Stomach (tissue), 9 donors: ENCODE measurements around the gene ZNG1A. TPM values are rescaled to one million over a fixed set of nuclear protein-coding genes. Genes with fewer than 3 reads are reported as not detected.
A peak's percentile ranks its signal among the peaks of the same experiment; 100 is the strongest.
"Not testable (repeated sequence)": the region's sequence is repeated elsewhere in the genome, so short reads cannot be mapped to it uniquely, and the experiment has no call there.

Experiments
- DNase-seq, 2 donors: peaks; one replicate each; pipeline versions ENCODE4 v3.0.0 to v3.0.0-alpha.2; 2013 to 2019
- H3K27ac ChIP-seq, 5 donors: fragments of 200-600 bp in 4 of 5; sonication (generic) in 4 of 5; one replicate each; pipeline ENCODE4 v1.5.1; 2013 to 2019; ENCODE audit warnings: mild to moderate bottlenecking in 1 of 5, moderate library complexity in 1 of 5
- H3K27me3 ChIP-seq, 3 donors: fragments of 200-600 bp; sonication (generic); one replicate each; pipeline ENCODE4 v1.5.1; 2017 to 2019; ENCODE audit warnings: mixed run types in 1 of 3
- H3K36me3 ChIP-seq, 4 donors: fragments of 200-600 bp; sonication (generic); 1 replicate in 3 of 4; 2 replicates in 1 of 4; pipeline ENCODE4 v1.5.1; 2016 to 2019
- H3K4me1 ChIP-seq, 4 donors: fragments of 200-600 bp; sonication (generic); one replicate each; pipeline ENCODE4 v1.5.1; 2016 to 2019
- H3K4me3 ChIP-seq, 4 donors: fragments of 200-600 bp; sonication (generic) in 3 of 4; one replicate each; pipeline ENCODE4 v1.5.1; 2016 to 2019; ENCODE audit warnings: mild to moderate bottlenecking in 1 of 4
- H3K9me3 ChIP-seq, 4 donors: fragments of 200-600 bp; sonication (generic); one replicate each; pipeline ENCODE4 v1.5.1; 2016 to 2019
- WGBS, 5 donors: extraction: QIAGEN DNeasy Blood & Tissue Kit in 3 of 5; methylation state at CpG; one replicate each; pipeline versions ENCODE4 v1.1.5 to v1.1.7; 2013 to 2018; 5-methylcytosine and 5-hydroxymethylcytosine counted together
- intact Hi-C: fragments of 100-400 bp; cut with DNase I; formaldehyde crosslinking; loops from one replicate; pipeline ENCODE4 v1.15.1; 2023; ENCODE audit warnings: low total_unique reads
- polyA plus RNA-seq, 3 donors: library from polyadenylated mRNA; stranded (reverse); fragments of 200-250 nt; gene quantifications; one replicate each; pipeline ENCODE4 v1.2.3, GENCODE V29; 2013
- total RNA-seq, 5 donors: library from RNA; depleted of rRNA; stranded (reverse); fragments of >200 nt; gene quantifications; one replicate each; pipeline versions ENCODE4 v1.1.0 to v1.2.3, GENCODE V29; 2014 to 2016
- donor health status: healthy with polysubstance abuse.
- donor health status: Bipolar disorder and iron deficiency.
- donor health status: healthy.

The ZNG1A gene
- total and polyA plus RNA-seq, 8 donors = 9.3 to 59.7 (median 32.1) TPM

DNA sequence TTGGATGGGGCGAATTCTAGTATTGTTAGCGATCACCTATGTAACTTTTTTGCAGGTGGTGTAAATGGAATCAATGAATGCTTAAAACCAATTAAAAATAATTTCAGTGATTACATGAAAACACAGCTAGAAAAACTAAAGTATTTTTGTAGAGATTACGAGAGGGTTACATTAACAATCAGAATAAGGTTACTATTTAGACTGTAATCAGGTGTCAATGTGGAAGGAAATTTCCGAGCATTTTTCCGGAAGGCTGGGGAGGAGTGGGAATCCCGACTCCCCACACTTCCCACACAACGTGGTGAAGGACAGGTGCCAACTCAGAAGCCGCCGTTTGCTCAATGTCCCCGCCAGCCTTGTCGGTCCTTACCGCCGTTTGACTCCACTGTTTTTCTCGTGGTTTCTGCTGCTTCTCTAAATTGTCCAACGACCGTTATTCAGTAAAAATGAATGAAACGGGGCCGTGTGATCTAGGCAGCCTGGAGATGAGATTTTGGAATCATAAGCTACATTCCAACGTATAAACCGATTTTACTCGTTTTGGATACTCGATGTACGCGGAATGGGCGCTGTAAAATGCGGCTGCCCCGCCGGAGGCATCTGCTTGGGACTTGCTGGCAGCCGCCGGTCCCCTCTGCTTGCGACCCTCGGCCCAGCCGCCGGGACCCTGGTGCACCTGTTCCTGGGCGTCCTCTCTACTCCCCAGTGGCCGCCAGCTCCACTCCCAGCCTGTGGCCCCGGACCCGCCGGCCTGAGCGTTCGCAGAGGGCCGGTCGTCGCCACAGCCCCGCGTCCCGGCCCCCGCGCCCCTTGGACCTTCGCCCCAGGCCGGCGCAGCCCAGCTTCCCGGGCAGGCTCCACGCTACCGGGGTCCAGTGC, 66.0 kb downstream of the ZNG1A start:
- intact Hi-C loops = not testable (repeated sequence)
- peaks cover 14 to 36% (median 26%) of the 10 kb centered on the region in 4 donors for H3K4me1 ChIP-seq

DNA sequence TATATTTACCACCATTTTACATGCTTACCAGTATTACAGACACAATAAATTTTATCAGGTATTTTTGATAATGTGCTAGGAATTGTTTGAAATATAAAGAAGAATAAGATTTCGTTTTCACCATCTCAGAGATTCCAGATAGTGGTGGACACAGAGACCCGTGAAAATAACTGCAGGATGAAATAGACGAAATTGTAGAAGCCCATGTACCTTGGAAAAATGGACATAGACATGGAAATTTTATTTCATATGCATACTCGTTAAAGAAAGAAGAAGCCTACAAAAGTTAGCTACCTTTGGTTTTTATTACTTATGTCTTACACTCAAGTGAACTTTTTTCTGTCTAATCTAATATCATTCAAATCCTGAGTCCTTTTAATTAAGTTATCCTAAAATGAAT, 68.2 kb downstream of the ZNG1A start:
- intact Hi-C loops, H3K4me3 ChIP-seq, H3K9me3 ChIP-seq, H3K36me3 ChIP-seq, DNase-seq, H3K27ac ChIP-seq: not testable (repeated sequence)
- peaks cover 14 to 23% (median 20%) of the 10 kb centered on the region in 4 donors for H3K4me1 ChIP-seq
- 24 to 43% (median 27%) methylated on average over 4 of the region's 4 CpGs for WGBS, 5 donors
- peaks cover 3 to 80% (median 32%) of the 10 kb centered on the region in 3 donors for H3K27me3 ChIP-seq

More for the DNA sequence above, 66.0 kb downstream of the ZNG1A start:
- not testable (repeated sequence) for H3K36me3 ChIP-seq, H3K9me3 ChIP-seq, H3K27ac ChIP-seq
- Histone ChIP-seq H3K27me3 (peaks cover 7 to 85% (median 44%) of the 10 kb centered on the region in 3 donors), H3K4me3 (peak overlapping the region in 3 of 4 donors; percentile 42 to 63 (median 44))
- peak in 1 of 2 donors; percentile 18 for DNase-seq
- 9 to 18% (median 15%) methylated on average over 20 to 47 of the region's 55 CpGs for WGBS, 5 donors

DNA sequence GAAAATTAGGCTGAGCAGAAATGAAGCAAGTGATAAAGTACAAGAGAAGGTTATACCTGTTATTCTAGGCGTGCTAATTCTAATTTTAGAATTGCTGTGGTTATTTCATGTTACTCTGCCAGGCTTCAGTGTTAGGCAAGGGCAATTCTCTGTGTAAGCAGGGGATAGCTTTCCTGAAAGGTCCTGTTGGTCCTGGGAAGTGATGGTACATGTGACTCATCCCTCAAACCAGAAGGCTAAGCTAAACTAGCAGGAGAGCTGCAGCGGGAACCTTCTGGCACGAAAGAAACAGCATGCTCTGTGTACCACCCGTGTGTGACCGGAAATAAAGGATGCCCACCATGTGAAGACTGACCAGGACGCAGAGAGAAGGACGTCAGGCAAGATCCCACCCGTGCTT, 69.3 kb downstream of the ZNG1A start:
- H3K4me1 ChIP-seq = peaks cover 13 to 17% (median 13%) of the 10 kb centered on the region in 4 donors
- H3K27me3 ChIP-seq = peaks cover 3 to 75% (median 25%) of the 10 kb centered on the region in 3 donors
- H3K27ac ChIP-seq, intact Hi-C loops, H3K9me3 ChIP-seq, DNase-seq, H3K4me3 ChIP-seq, H3K36me3 ChIP-seq: not testable (repeated sequence)
- 20 to 45% (median 34%) methylated on average over 5 to 6 of the region's 8 CpGs for WGBS, 5 donors

DNA sequence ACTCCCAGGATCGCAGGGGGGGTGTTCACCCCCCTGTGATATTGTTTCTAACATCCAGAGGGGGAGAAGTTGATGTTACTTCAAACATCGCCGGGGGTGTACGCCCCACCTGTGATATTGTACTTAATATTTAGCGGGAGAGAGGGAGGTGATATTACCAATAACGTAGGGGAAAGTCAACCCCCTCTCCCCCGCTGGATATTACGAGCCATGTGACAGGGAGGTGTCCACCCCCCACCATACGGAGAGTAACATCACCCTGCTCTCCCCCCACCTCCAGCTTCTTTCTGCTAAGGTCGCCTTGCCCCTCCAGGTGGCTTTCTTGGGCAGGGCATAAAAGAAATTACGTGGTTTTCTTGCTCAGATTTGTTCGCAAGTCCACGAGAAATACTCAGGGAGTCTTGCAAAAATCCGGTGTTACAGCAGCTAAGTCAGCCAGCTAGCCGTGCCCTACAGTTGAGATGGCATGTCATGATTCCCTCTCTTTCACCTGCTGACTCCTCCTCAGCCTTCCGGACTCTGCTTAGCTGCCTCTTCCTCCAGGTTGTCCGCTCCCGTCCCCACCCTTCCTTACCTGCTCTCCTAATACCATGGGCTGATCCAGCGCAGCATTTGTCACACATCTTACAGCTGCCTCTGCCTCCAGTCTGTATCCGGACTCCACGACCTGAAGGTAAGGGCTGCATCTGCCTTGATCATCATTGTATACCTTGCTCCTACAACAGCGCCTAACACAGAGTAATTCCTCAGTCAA, 69.9 kb downstream of the ZNG1A start:
- intact Hi-C loops, H3K4me3 ChIP-seq, H3K27ac ChIP-seq, H3K9me3 ChIP-seq, H3K36me3 ChIP-seq, DNase-seq: not testable (repeated sequence)
- peaks cover 3 to 74% (median 19%) of the 10 kb centered on the region in 3 donors for H3K27me3 ChIP-seq
- peaks cover 6 to 11% (median 7%) of the 10 kb centered on the region in 4 donors for H3K4me1 ChIP-seq
- 17 to 35% (median 27%) methylated on average over 8 to 22 of the region's 22 CpGs for WGBS, 5 donors

DNA sequence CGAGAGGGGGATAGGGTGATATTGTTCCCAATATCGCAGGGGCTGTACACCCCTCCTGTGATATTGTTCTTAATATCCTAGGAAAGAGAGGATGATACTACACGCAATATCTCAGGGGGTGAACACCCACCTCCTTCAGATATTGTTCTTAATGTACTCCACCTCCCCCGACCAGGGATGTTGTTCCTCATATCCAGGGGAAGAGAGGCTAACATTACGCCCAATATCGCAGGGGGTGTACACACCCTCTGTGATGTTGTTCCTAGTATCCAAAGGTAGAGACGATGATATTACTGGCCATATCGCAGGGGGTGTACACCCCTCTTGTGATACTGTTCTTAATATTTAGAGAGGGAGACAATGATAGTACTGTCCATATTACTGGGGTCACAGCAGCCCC, 72.9 kb downstream of the ZNG1A start:
- H3K9me3 ChIP-seq, H3K36me3 ChIP-seq, DNase-seq, H3K4me1 ChIP-seq, H3K4me3 ChIP-seq, H3K27ac ChIP-seq, intact Hi-C loops: not testable (repeated sequence)
- WGBS, 5 donors = 81 to 100% (median 83%) methylated on average over 3 to 8 of the region's 8 CpGs
- peaks cover 0 to 53% (median 5%) of the 10 kb centered on the region in 3 donors for H3K27me3 ChIP-seq

DNA sequence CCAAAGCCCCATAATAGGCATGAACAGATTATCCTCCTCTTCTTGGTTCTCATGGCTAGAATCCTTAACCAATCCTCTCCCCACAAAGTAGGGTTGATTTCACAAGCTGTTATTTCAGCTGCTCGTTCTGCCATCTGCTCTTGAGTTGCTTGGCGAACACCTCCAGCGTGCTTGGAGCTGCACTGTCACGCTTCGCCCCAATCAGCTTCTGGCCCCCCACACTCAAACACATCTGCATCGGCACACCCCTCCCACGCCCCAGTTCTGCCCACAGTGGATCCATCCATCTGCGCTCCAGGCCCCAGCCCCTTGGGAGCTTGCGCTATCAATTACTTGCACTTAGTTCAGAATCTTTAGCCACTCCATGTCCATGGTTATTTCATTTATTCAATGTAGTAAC, 78.4 kb downstream of the ZNG1A start:
- 88 to 95% (median 92%) methylated on average over 4 to 9 of the region's 9 CpGs for WGBS, 5 donors
- H3K36me3 ChIP-seq, DNase-seq, H3K27me3 ChIP-seq, H3K4me3 ChIP-seq, H3K27ac ChIP-seq, H3K9me3 ChIP-seq, H3K4me1 ChIP-seq, intact Hi-C loops: not testable (repeated sequence)

DNA sequence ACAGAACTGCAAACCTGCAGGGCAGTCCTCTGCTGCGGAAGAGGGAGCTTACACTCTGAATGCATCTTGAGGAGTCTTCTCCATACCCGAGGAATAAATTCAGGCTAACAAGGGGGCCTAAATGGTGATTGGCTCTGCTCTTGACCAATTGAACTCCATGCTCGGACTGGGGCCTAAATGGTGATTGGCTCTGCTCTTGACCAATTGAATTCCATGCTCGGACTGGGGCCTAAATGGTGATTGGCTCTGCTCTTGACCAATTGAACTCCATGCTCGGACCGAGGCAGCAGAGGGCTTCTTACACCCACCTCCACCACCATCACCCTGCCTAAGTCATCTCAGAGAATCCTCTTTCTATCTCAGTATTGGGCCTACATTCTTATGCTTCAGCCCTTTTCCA, 79.0 kb downstream of the ZNG1A start:
- H3K4me1 ChIP-seq, H3K4me3 ChIP-seq, intact Hi-C loops, DNase-seq, H3K9me3 ChIP-seq, H3K36me3 ChIP-seq, H3K27me3 ChIP-seq, H3K27ac ChIP-seq: not testable (repeated sequence)
- WGBS, 5 donors = 83 to 93% (median 86%) methylated on average over 4 to 6 of the region's 6 CpGs

DNA sequence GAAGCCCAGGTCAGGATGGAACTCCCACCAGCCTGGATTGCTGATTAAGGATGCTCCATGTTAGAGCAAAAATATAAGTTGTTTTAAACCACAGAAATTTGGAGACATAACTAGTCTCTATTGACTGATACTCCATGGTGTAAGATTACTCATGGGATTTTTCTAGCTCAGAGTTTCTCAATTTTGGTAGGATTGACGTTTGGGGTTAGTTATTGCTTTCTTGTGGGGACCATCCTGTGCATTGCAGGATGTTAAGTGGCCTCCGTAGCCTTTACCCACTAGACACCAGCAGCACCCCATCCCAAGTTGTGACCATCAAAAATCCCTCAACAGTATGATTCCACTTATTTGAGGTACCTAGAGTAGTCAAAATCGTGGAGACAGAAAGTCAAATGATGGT, 80.1 kb downstream of the ZNG1A start:
- DNase-seq, H3K27me3 ChIP-seq, H3K9me3 ChIP-seq, H3K4me3 ChIP-seq, H3K27ac ChIP-seq, H3K4me1 ChIP-seq, intact Hi-C loops, H3K36me3 ChIP-seq: not testable (repeated sequence)
- WGBS, 5 donors = 50 to 87% (median 76%) methylated on average over 2 to 3 of the region's 3 CpGs; no CpG with 5 or more reads in 1 of the 5 donors

DNA sequence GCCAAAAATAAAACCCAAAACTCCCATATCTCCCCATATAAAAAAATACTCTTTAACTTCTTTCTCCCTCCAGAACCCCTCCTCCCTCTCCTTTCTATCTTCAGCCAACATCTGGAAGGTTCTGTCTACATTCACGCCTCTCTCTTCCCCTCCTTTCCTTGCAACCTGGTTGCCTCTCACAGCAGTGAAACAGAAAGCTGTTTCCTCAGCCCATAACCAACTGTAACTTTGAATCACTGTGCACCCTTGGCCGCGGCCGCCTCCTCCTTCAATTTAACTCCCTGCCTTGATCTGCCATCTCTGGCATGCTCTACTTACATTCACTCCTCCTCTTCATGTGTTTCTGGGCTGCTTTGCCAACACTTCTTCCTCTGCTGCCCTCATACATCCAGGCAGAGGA, 83.9 kb downstream of the ZNG1A start:
- 33 to 65% (median 54%) methylated on average over 1 to 4 of the region's 4 CpGs; no CpG with 5 or more reads in 1 of the 5 donors for whole genome bisulfite sequencing, 5 donors
- intact Hi-C loops, H3K36me3 ChIP-seq, H3K9me3 ChIP-seq, DNase-seq, H3K27ac ChIP-seq, H3K4me3 ChIP-seq, H3K27me3 ChIP-seq, H3K4me1 ChIP-seq: not testable (repeated sequence)

DNA sequence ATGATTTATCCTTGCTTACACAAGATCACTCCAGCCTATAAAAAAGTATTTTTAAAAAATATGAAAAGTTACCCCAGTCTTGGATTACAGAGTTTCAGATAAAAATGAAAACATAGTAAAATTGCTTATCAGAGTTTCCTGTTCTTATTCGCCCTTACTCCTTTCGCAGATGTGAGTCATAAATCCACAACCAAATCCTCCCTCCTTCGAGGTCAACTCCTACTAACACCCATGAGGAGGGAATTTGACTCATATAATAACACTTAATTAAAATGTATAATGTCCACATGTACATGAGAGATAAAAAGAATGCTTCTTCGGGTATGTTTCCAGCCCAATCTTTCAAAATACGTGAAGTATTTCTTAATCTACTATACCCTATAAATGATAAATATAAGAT, 84.5 kb downstream of the ZNG1A start:
- H3K27ac ChIP-seq, H3K27me3 ChIP-seq, DNase-seq, H3K4me3 ChIP-seq, H3K4me1 ChIP-seq, H3K36me3 ChIP-seq, H3K9me3 ChIP-seq, intact Hi-C loops: not testable (repeated sequence)
- 32 to 53% (median 43%) methylated on average over 3 to 5 of the region's 5 CpGs for WGBS, 5 donors

DNA sequence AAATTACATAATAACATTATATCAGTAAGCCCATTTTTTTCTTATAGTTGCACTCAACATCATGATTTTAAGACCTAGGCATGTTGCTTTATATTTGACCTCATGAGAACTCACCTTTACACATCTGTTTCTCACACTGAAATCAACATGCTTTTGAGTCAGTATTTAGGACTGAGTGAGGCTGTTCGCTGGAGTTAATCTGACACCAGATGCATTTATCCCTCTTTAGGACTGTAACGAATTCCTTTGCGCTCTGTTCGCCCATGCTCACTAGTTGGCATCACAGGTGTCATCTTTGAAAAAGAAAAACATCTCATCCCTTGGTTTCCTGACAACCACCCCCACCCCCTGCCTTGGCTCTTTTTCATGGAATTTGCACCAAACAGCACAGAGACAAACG, 84.9 kb downstream of the ZNG1A start:
- H3K36me3 ChIP-seq, DNase-seq, intact Hi-C loops, H3K9me3 ChIP-seq, H3K4me3 ChIP-seq, H3K27me3 ChIP-seq, H3K4me1 ChIP-seq, H3K27ac ChIP-seq: not testable (repeated sequence)
- 85 to 100% (median 91%) methylated on average over 3 to 4 of the region's 5 CpGs for WGBS, 5 donors
